Left ventricle myocardium inferior (tissue), 1 donor: Measurements from ENCODE around the gene G6PD. TPM values are rescaled to one million over a fixed set of nuclear protein-coding genes. Genes with fewer than 3 reads are reported as not detected.
"Not testable (repeated sequence)": the region's sequence is repeated elsewhere in the genome, so short reads cannot be mapped to it uniquely, and the experiment has no call there.

Source experiments
- DNase-seq: peaks from one replicate; pipeline ENCODE4 v3.0.0-alpha.2; 2020
- H3K27ac ChIP-seq: fragments of 200-600 bp; replicated peaks from 2 replicates; pipeline ENCODE4 v1.8.0; 2021
- H3K27me3 ChIP-seq: fragments of 200-600 bp; 2 replicates; pipeline ENCODE4 v1.8.0; 2021; ENCODE audit warnings: low read depth
- H3K36me3 ChIP-seq: fragments of 200-600 bp; 2 replicates; pipeline ENCODE4 v1.8.0; 2021
- H3K4me1 ChIP-seq: fragments of 200-600 bp; 2 replicates; pipeline ENCODE4 v1.8.0; 2021
- H3K4me3 ChIP-seq: fragments of 200-600 bp; 2 replicates; pipeline ENCODE4 v1.8.0; 2021; ENCODE audit warnings: mild to moderate bottlenecking, moderate library complexity
- H3K9me3 ChIP-seq: fragments of 200-600 bp; replicated peaks from 2 replicates; pipeline ENCODE4 v1.8.0; 2021
- intact Hi-C: fragments of 100-400 bp; cut with micrococcal nuclease; formaldehyde crosslinking; loops from one replicate; pipeline ENCODE4 v1.11.0; 2022
- total RNA-seq: library from RNA; stranded (reverse); fragmentation: NEBNext Ultra II Directional; extraction: Animal tissue kit (Norgen Biotek cat#: 25700); gene quantifications from one replicate; pipeline ENCODE4 v1.2.1, GENCODE V29; 2021
- TF ChIP-seq, protein P1 (sequence below): fragments of 200-600 bp; IDR thresholded peaks from 2 replicates; pipeline ENCODE4 v1.8.0; 2021; ENCODE audit warnings: antibody characterized with exemption, mild to moderate bottlenecking, borderline replicate concordance
- donor health status: DM: no; HTN: yes; CAD: no; lungs with severe emphysema.

Gene G6PD
- total RNA-seq, 1 donor from 2014 or later = 10.9 TPM

DNA sequence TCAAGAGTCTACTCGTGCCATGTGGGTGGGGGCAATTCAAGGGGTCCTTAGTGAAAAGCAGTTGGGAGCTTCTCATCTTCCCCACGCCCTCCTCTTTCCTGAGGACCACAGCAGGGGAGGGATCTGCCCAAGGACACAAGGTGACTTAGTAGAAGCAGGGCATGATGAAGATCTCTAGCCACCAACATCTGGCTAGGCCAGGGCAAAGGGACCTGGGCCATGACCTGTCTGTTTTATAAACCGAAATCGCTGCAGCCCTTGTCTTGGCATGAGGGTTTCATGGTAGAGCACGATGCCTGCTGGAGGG is 5.1 kb downstream of the G6PD start:
- TF ChIP-seq, protein P1, sequence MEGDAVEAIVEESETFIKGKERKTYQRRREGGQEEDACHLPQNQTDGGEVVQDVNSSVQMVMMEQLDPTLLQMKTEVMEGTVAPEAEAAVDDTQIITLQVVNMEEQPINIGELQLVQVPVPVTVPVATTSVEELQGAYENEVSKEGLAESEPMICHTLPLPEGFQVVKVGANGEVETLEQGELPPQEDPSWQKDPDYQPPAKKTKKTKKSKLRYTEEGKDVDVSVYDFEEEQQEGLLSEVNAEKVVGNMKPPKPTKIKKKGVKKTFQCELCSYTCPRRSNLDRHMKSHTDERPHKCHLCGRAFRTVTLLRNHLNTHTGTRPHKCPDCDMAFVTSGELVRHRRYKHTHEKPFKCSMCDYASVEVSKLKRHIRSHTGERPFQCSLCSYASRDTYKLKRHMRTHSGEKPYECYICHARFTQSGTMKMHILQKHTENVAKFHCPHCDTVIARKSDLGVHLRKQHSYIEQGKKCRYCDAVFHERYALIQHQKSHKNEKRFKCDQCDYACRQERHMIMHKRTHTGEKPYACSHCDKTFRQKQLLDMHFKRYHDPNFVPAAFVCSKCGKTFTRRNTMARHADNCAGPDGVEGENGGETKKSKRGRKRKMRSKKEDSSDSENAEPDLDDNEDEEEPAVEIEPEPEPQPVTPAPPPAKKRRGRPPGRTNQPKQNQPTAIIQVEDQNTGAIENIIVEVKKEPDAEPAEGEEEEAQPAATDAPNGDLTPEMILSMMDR = no peak
- Histone ChIP-seq H3K27me3 (no peaks in the 10 kb centered on the region), H3K4me3 (no peak overlapping the region), H3K36me3 (no peaks in the 10 kb centered on the region), H3K9me3 (no peaks in the 10 kb centered on the region), H3K4me1 (peaks cover 25% of the 10 kb centered on the region), H3K27ac (peak overlapping the region; percentile 67)
- DNase-seq = no peak
- intact Hi-C loops = no loop called here

DNA sequence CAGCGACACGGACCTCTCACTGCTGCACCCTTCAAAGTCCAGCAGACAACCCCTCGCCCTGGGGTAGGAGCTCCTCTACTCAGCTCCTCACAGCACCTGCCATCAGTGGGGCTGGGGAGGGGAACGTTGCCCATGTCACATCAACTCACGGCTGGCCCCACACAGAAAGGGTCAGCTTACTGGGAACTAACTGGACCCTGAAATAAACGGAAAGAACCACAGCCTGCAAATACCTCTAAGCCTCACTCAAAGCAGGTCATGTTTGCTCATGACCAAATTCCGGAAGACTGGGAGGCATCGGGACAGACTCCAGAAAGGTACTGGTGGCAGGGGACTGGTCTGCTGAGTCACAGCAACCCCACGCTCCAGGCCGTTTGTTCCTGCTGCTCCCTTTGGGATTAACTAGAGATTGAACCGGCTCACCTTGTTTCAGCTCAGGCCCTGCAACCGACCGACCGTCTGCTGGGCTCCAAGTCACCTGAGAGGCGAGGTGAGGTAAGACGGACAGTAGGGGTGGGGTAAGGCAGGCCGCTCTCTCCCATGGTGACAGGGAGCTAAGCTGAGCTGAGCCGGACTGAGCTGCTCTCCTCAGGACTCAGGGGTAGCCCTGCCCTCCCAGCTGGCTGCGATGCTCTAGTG is 5.6 kb downstream of the G6PD start:
- no peaks in the 10 kb centered on the region for H3K9me3 ChIP-seq
- no peaks in the 10 kb centered on the region for H3K36me3 ChIP-seq
- H3K27me3 ChIP-seq = no peaks in the 10 kb centered on the region
- H3K27ac ChIP-seq = peak overlapping the region; percentile 67
- intact Hi-C loops = no loop called here
- TF ChIP-seq, protein P1 = no peak
- no peak overlapping the region for H3K4me3 ChIP-seq
- peaks cover 19% of the 10 kb centered on the region for H3K4me1 ChIP-seq
- DNase-seq = no peak

DNA sequence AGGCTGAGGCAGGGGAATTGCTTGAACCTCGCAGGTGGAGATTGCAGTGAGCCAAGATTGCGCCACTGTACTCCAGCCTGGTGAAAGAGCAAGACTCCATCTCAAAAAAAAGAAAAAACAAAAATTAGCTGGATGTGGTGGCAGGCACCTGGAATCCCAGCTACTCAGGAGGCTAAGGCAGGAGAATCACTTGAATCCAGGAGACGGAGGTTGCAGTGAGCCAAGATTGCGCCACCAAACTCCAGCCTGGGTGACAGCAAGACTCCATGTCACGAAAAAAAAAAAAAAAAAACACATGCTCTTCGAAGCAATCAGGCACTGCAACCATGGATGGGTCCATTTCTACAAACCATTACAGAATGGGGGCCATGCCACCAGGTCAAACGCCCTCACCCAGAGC is 6.3 kb downstream of the G6PD start:
- H3K4me3 ChIP-seq, H3K36me3 ChIP-seq, H3K27ac ChIP-seq, H3K9me3 ChIP-seq, DNase-seq, H3K27me3 ChIP-seq, intact Hi-C loops: not testable (repeated sequence)
- H3K4me1 ChIP-seq = peaks cover 16% of the 10 kb centered on the region

DNA sequence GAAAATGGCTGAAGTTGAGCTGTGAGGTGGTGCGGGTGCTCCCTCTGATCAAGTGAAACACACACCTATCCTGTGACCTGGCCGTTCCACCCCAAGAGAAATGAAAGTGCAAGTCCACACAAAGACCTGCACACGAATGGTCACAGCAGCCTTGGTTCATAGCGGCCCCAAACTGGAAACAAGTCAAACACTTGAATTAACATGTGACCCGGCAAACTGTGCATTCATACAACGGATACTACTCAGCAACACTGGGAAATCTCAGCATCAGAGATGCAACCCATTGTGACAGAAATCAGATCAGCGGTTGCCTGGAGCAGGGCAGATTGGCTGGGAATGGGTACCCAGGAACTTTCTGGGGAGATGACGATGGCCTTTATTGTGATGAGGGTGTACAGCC is 7.6 kb downstream of the G6PD start:
- H3K27ac ChIP-seq = no peak overlapping the region
- intact Hi-C loops = no loop called here
- no peak overlapping the region for H3K4me3 ChIP-seq
- no peaks in the 10 kb centered on the region for H3K27me3 ChIP-seq
- no peaks in the 10 kb centered on the region for H3K36me3 ChIP-seq
- no peaks in the 10 kb centered on the region for H3K9me3 ChIP-seq
- TF ChIP-seq, protein P1 = no peak
- peaks cover 22% of the 10 kb centered on the region for H3K4me1 ChIP-seq
- no peak for DNase-seq

DNA sequence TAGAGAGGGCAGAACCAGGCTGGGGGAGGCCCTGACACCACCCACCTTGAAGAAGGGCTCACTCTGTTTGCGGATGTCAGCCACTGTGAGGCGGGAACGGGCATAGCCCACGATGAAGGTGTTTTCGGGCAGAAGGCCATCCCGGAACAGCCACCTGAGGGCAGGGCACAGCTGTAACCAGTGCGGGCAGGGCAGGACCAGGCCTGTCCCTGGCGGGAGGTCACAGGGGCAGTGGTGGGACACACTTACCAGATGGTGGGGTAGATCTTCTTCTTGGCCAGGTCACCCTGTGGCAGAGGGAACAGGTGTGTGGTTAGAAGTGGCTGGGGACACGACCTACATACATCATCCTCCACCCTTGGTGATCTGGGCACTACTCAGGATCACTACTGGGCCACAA is 10.8 kb downstream of the G6PD start:
- Histone ChIP-seq H3K9me3 (no peaks in the 10 kb centered on the region), H3K27me3 (no peaks in the 10 kb centered on the region), H3K36me3 (peaks cover 5% of the 10 kb centered on the region), H3K4me1 (peaks cover 6% of the 10 kb centered on the region), H3K27ac (no peak overlapping the region), H3K4me3 (no peak overlapping the region)
- TF ChIP-seq, protein P1 = no peak
- intact Hi-C loops = no loop called here
- DNase-seq = no peak

DNA sequence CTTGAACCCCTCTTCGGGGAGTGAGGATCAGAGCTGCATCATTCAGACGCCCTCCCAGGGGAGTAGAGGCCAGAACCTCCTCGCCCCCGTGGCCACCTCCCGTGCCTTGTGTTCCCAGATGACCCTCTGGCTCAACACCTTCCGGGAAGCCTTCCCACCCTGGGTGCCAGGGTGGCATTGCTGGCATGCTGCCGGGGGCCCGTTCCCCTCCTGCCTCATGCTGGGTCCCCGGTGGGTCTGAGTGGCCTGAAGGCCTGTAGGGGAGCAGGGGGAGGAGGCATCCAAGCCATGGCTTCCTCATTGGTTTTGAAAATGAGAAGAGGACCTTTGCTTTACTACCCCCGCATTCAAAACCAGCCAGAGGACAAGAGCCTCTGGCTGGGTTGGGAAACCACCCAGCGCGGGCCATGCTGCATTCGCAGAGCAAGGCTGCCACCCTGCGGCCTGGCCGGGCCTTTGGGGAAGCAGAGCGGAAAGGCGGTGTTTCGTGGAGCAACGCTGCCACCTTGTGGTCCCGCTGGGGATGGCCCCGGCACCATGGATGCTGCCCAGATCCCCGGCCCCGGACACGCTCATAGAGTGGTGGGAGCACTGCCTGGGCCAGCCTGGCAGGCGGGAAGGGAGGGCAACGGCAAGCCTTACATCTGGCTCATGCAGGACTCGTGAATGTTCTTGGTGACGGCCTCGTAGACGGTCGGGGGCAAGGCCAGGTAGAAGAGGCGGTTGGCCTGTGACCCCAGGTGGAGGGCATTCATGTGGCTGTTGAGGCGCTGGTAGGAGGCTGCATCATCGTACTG is 11.9 kb downstream of the G6PD start:
- peak; percentile 80 for DNase-seq
- TF ChIP-seq, protein P1 = peak; percentile 95
- Histone ChIP-seq H3K9me3 (no peaks in the 10 kb centered on the region), H3K4me1 (peaks cover 6% of the 10 kb centered on the region), H3K27me3 (no peaks in the 10 kb centered on the region), H3K36me3 (peaks cover 5% of the 10 kb centered on the region), H3K4me3 (no peak overlapping the region), H3K27ac (peak overlapping the region; percentile 67)
- intact Hi-C loops = no loop called here
